Pancreas (tissue), 10 donors: Measurements from ENCODE around the gene RNF207. TPM values are rescaled to one million over a fixed set of nuclear protein-coding genes. Genes with fewer than 3 reads are reported as not detected.

Experiments
- ATAC-seq, 4 donors: fragments of 200-7000 bp; cut with Tn5 transposase; one replicate each; pipeline versions ENCODE4 v1.8.0 to v1.9.1; 2020; ENCODE audit warnings: mild to moderate bottlenecking in 4 of 4, moderate library complexity in 4 of 4
- DNase-seq, 6 donors: peaks; one replicate each; pipeline ENCODE4 v3.0.0-alpha.2; 2020
- FAIRE-seq: peaks from 2 replicates; lab custom pipeline; 2012; peaks lifted over from hg19 to GRCh38; lab: Jason Lieb, UNC
- H3K27ac ChIP-seq, 4 donors: fragments of 200-600 bp; sonication (generic); 1 replicate in 3 of 4; 2 replicates in 1 of 4; pipeline versions ENCODE4 v1.5.0 to v1.8.0; 2020
- H3K27me3 ChIP-seq, 4 donors: fragments of 200-600 bp; one replicate each; pipeline ENCODE4 v1.8.0; 2021
- H3K36me3 ChIP-seq, 3 donors: fragments of 200-600 bp; sonication (generic) in 1 of 3; one replicate each; pipeline versions ENCODE4 v1.5.0 to v1.8.0; 2020 to 2021
- H3K4me1 ChIP-seq, 3 donors: fragments of 200-600 bp; one replicate each; pipeline ENCODE4 v1.8.0; 2021
- H3K4me3 ChIP-seq, 4 donors: fragments of 200-600 bp; sonication (generic) in 2 of 4; one replicate each; pipeline versions ENCODE4 v1.5.0 to v1.8.0; 2020 to 2021
- H3K9me3 ChIP-seq, 4 donors: fragments of 200-600 bp; one replicate each; pipeline ENCODE4 v1.8.0; 2021
- CTCF ChIP-seq, 4 donors: fragments of 200-600 bp; sonication (generic) in 3 of 4; IDR thresholded peaks; one replicate each; pipeline versions ENCODE4 v1.5.0 to v1.8.0; 2021; ENCODE audit warnings: antibody characterized with exemption in 4 of 4
- WGBS, 2 donors: extraction: QIAGEN DNeasy Blood & Tissue Kit; methylation state at CpG; one replicate each; pipeline ENCODE4 v1.1.7; 2013; 5-methylcytosine and 5-hydroxymethylcytosine counted together
- intact Hi-C, 3 donors: fragments of 100-400 bp; cut with DNase I; formaldehyde crosslinking; loops; one replicate each; pipeline versions ENCODE4 v1.11.1 to v1.14.2; 2022
- polyA plus RNA-seq, 2 donors: library from polyadenylated mRNA; stranded (reverse); fragments of 200-250 nt; gene quantifications; one replicate each; pipeline ENCODE4 v1.2.3, GENCODE V29; 2013
- total RNA-seq, 6 donors: library from RNA; stranded (reverse); fragmentation: NEBNext Ultra II Directional in 4 of 6; extraction: Animal tissue kit (Norgen Biotek cat#: 25700) in 4 of 6; gene quantifications; one replicate each; pipeline versions ENCODE4 v1.2.1 to v1.2.4, GENCODE V29; 2021 to 2023
- donor health status: healthy with polysubstance abuse.
- donor health status: DM: no; HTN: no; CAD: no; lungs with moderate emphysema.
- donor health status: DM: no; HTN: no; CAD: no.
- donor health status: control.
- donor health status: control.
- donor health status: Bipolar disorder and iron deficiency.
- donor health status: DM: yes; HTN: yes; CAD: no.
- donor health status: DM: no; HTN: no; CAD: no.
- donor health status: DM: no; HTN: no; CAD: no.
- donor health status: DM: yes; HTN: yes; CAD: no.

RNF207 gene
- total and polyA plus RNA-seq, 8 donors, result 7.1 to 52.8 (median 13.4) TPM

DNA sequence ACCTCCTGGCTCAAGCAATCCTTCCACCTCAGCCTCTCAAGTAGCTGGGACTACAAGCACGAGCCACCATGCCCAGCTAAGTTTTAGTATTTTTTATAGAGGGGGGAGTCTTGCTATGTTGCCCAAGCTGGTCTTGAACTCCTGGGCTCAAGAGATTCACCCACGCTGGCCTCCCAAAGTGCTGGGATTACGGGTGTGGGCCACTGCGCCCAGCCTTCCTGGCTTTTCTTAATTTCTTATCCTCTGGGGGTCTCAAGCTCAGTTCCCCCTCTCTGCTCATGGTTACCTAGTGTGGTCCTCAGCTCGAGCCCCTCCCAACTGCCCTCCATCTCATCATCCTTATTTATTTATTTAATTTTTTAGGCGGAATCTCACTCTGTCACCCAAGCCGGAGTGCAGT, 3.7 kb upstream of the RNF207 start:
- ATAC-seq (no peak), FAIRE-seq (no peak), DNase-seq (peak in 2 of 6 donors; percentile 11 to 22)
- Histone ChIP-seq H3K27ac (no peak overlapping the region), H3K9me3 (no peaks in the 10 kb centered on the region), H3K27me3 (no peaks in the 10 kb centered on the region), H3K36me3 (no peaks in the 10 kb centered on the region), H3K4me3 (no peak overlapping the region), H3K4me1 (peaks cover 8 to 16% (median 11%) of the 10 kb centered on the region in 3 donors)
- intact Hi-C loops, result no loop called here
- 86 to 90% methylated on average over 7 of the region's 7 CpGs for WGBS, 2 donors
- TF ChIP-seq CTCF (IDR thresholded peaks at IDR 0.05), result no peak

DNA sequence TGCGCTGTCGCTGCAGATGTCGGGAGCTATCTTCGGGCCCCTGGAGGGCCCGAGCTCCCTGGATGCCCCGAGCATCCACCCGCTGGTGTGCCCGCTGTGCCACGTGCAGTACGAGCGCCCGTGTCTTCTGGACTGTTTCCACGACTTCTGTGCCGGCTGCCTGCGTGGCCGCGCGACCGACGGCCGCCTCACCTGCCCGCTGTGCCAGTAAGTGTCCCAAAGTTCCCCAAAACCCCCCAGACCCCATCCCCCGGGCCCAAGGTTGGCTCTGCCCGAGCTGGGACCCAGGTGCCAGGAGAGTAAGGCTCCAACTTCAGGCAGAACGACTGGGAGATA, 569 bp downstream of the RNF207 start:
- Histone ChIP-seq H3K4me3 (peak overlapping the region; percentile 44 to 77 (median 52)), H3K27me3 (no peaks in the 10 kb centered on the region), H3K9me3 (no peaks in the 10 kb centered on the region), H3K4me1 (peaks cover 0 to 3% (median 0%) of the 10 kb centered on the region in 3 donors), H3K27ac (peak overlapping the region; percentile 79 to 81 (median 80)), H3K36me3 (peaks cover 0 to 5% (median 0%) of the 10 kb centered on the region in 3 donors)
- TF ChIP-seq CTCF (IDR thresholded peaks at IDR 0.05), result no peak
- ATAC-seq (no peak), FAIRE-seq (no peak), DNase-seq (no peak)
- intact Hi-C loops, result no loop called here
- 25 to 35% methylated on average over 25 of the region's 25 CpGs for WGBS, 2 donors

- H3K4me1 ChIP-seq, result peaks cover 0 to 3% (median 0%) of the 10 kb centered on the region in 3 donors
- no peak for TF ChIP-seq CTCF (IDR thresholded peaks at IDR 0.05)
- 87 to 88% methylated on average over 15 to 19 of the region's 19 CpGs for WGBS, 2 donors
- no peaks in the 10 kb centered on the region for H3K9me3 ChIP-seq
- no peak overlapping the region for H3K27ac ChIP-seq
- no peaks in the 10 kb centered on the region for H3K27me3 ChIP-seq
- peak overlapping the region in 2 of 4 donors; percentile 59 to 77 for H3K4me3 ChIP-seq
- intact Hi-C loops, result no loop called here
- DNase-seq (peak in 2 of 6 donors; percentile 39 to 57), FAIRE-seq (no peak), ATAC-seq (no peak)
- peaks cover 0 to 5% (median 0%) of the 10 kb centered on the region in 3 donors for H3K36me3 ChIP-seq
These were observed 1.4 kb downstream of the RNF207 start for GRCh38 chr1:6207075-6207885.

GRCh38 chr1:6207921-6208320, 2.0 kb downstream of the RNF207 start:
- intact Hi-C loops, result no loop called here
- 91 to 92% methylated on average over 10 of the region's 10 CpGs for WGBS, 2 donors
- Histone ChIP-seq H3K9me3 (no peaks in the 10 kb centered on the region), H3K27me3 (no peaks in the 10 kb centered on the region), H3K4me1 (peaks cover 0 to 3% (median 0%) of the 10 kb centered on the region in 3 donors), H3K36me3 (peaks cover 0 to 5% (median 0%) of the 10 kb centered on the region in 3 donors), H3K27ac (no peak overlapping the region), H3K4me3 (no peak overlapping the region)
- FAIRE-seq (no peak), ATAC-seq (no peak), DNase-seq (no peak)
- TF ChIP-seq CTCF (IDR thresholded peaks at IDR 0.05), result no peak
